SHP77 treated with DMSO at 0.1 percent for 48 hours (cell line): Measurements from ENCODE around the gene ANKS1A.
"Not testable (repeated sequence)": the region's sequence is repeated elsewhere in the genome, so short reads cannot be mapped to it uniquely, and the experiment has no call there.

Experiments
- DNase-seq: peaks from one replicate; lab custom pipeline; 2025; lab: John Stamatoyannopoulos, UW

ANKS1A gene

DNA sequence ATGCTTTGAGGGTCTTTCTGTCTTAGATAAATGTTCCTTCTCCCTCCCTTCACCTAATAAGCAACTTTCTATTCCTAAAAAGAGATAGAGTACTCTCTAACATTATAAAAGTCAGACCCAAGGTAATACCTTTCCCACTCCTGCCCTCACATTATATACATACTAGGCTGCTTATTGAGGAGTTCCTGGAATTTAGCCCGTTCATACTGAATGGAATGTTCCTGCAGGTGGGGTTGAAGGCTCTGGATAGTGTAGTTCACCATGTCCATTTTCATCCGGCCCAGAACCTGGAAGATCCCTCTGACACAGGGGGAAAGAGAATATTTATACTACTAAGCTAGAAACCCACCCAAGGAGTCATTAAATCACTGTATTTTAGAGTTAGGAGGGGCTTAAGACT lies 231.7 kb downstream of the ANKS1A start:
- DNase-seq: no peak

DNA sequence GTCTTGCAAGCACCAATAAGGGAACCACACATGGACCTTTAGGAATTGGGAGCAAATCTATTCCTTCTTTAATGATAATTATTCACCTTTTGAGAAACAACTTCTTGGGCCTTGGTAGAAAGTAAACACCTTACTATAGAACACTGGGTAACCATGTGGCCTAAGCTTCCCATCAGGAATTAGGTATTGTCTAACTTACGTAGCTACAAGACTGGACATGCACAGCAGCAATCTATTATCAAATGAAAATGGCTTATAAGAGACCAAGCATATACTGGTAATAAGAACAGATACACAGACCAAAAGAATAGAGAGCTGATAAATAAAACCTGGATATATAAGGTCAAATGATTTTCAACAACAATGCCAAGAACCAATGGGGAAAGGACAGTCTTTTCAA lies 235.3 kb downstream of the ANKS1A start:
- DNase-seq: no peak

DNA sequence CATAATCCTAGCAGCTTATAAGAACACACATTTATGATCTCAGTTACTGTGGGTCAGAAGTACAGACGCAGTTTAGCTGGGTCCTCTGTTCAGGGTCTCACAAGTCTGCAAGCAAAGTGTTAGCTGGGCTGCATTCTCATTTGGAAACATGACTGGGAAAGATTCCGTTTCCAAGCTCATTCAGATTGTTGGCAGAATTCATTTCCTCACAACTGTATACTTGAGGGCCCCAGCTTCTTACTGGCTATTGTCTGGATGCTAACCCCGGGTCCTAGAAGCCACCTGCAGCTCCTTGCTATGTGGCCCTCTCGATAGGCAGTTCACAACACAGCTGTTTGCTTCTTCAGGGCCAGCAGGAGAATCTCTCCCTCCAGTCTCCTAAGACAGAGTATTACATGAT lies 239.0 kb downstream of the ANKS1A start:
- DNase-seq: no peak

DNA sequence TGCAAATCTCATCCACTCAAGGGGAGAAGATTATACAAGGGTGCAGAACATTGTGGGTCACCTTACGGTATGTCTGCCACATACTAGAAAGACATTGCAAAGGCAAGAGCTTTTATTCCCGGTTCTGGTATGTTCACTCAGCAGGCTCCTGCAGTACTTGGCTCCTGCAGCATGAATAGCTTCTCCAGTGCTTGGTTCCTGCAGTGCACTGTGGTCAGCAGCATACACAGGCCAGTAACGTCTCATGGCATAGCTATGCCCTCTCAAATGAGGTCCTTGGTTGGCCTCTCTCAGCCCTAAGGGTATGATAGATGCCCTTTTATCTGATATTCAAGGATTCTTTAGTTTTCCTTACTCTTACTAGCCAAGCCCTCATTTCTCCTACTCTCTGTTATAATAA lies 239.4 kb downstream of the ANKS1A start:
- no peak for DNase-seq

DNA sequence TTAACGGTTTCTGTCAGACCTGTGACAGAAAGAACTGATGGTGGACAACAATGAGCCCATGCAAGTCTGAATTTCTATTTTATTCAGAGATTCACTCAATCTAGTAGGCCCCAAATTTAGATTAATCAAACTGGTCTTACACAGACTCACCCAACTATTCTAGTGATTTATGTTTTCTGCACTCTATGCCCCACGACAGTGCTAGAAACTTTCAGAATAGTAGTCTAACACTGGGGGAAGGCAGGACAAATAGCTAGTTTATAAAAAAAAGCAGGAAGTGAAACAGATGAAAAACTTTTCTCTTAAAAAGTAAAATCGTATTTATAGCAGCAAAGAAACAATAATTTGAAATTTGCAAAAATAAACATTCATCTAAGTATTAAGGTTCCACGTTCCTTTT lies 247.1 kb downstream of the ANKS1A start:
- DNase-seq: no peak

DNA sequence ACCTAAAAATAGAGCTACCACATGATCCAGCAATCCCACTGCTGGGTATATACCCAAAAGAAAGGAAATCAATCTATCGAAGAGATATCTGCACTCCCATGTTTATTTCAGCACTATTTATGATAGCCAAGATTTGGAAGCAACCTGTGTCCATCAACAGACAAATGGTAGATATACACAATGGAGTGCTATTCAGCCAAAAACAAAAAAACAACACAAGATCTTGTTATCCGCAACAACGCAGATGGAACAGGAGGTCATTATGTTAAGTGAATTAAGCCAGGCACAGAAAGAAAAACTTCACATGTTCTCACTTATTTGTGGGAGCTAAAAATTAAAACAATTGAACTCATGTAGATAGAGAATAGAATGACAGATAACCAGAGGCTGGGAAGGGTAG lies 249.1 kb downstream of the ANKS1A start:
- not testable (repeated sequence) for DNase-seq

DNA sequence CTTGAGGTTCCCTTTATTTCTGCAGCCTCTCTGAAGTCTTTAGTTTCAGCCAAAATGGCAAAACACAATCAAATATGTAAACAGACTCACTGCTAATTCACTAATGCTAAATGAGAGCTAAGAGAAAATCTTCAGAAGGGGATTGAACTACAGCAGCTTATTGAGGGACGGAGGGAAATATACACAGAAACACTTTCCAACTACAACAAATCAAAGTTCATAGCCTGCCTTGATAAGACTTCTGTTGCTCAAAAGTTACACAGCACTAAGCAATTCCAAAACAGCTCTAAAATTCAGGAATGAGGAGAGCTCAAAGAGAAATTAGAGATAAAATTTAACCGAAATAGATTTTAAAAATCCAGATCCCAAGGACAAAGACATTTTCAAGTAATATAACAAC lies 250.4 kb downstream of the ANKS1A start:
- no peak for DNase-seq

DNA sequence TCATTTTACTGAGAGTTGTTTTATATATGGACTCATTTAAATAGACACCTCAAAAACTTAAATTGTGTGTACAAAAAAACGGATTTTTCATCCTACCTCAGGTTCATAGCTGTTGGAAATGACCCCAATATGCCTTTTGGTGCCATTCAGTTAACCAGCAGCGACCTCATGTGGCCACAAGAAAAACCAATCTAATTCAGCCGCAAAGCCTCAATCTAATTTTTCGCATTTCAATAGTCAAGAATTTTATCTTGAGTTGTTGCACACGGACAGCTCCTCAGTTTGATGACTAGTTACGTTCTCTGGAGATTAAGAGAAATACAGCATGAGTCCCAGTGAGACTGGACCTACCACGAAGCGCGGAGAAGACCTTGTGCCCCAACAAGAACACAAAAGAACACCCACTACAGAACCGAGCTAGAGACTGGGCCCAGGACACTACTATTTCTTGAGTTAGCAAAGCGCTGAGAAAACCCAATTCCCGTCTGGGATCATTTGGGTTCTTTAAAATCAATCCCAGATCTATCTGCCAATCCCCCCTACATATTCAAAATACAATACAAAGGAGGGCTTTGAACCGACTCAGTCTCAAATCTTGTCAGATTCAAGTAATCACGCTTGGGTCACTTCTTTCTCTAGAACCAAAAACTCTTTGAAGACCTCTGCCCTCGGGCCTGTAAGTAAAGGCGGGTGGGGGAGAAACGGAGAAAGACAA lies 251.0 kb downstream of the ANKS1A start:
- peak; percentile 35 for DNase-seq

DNA sequence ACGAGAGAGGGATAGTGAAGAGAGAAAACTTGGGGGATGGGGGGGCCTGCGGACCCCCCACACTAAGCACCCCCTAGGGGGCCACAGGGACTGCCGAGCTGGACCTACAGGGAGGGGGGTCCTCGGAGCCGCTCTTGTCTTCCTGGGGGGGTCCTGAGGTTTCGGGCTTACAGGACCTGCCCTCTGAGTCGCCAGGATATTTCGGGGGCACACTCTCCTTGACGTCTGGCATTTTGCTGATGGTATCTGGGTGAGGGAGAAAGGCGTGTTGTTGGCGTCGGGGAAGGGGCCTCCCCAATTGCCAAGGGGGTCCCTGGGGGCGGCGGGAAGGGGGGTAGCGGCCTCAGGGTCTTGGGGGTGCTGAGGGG lies 251.6 kb downstream of the ANKS1A start:
- DNase-seq: no peak
